HG02943 (cell line): ENCODE data around the gene SLC2A11.
"Not testable (repeated sequence)": the region's sequence is repeated elsewhere in the genome, so short reads cannot be mapped to it uniquely, and the experiment has no call there.

ENCODE experiments used
- ATAC-seq: cut with Tn5 transposase; IDR thresholded peaks from one replicate; pipeline ENCODE4 v1.9.1; 2021; ENCODE audit warnings: mild to moderate bottlenecking, low read depth, moderate library complexity; ENCODE audit not compliant: unreplicated experiment

The SLC2A11 gene

GRCh38 chr22:23845265-23846080, 12.2 kb upstream of the SLC2A11 start:
- no peak for ATAC-seq

- ATAC-seq, result no peak
These were observed 11.6 kb upstream of the SLC2A11 start for GRCh38 chr22:23846081-23846469.

- ATAC-seq, result no peak
These were observed 10.3 kb upstream of the SLC2A11 start for GRCh38 chr22:23847310-23847920.

- ATAC-seq, result no peak
These were observed 9.4 kb upstream of the SLC2A11 start for GRCh38 chr22:23847991-23848864.

GRCh38 chr22:23849009-23850006, 8.4 kb upstream of the SLC2A11 start:
- ATAC-seq, result no peak

GRCh38 chr22:23850136-23850611, 7.5 kb upstream of the SLC2A11 start:
- ATAC-seq, result peak; percentile 49

GRCh38 chr22:23856721-23857605, 712 bp upstream of the SLC2A11 start:
- ATAC-seq, result peak; percentile 39

GRCh38 chr22:23858484-23858815, 775 bp downstream of the SLC2A11 start:
- ATAC-seq, result no peak

- no peak for ATAC-seq
These were observed 1.5 kb downstream of the SLC2A11 start for GRCh38 chr22:23859201-23859600.

- not testable (repeated sequence) for ATAC-seq
These were observed 2.5 kb downstream of the SLC2A11 start for GRCh38 chr22:23860187-23860586.

- ATAC-seq, result no peak
These were observed 4.4 kb downstream of the SLC2A11 start for GRCh38 chr22:23862103-23862502.

- ATAC-seq, result not testable (repeated sequence)
These were observed 7.0 kb downstream of the SLC2A11 start for GRCh38 chr22:23864499-23865154.

- no peak for ATAC-seq
These were observed 10.9 kb downstream of the SLC2A11 start for GRCh38 chr22:23868580-23868979.

GRCh38 chr22:23874871-23875270, 17.2 kb downstream of the SLC2A11 start:
- no peak for ATAC-seq

GRCh38 chr22:23875801-23876200, 18.1 kb downstream of the SLC2A11 start:
- no peak for ATAC-seq

- ATAC-seq, result no peak
These were observed 19.9 kb downstream of the SLC2A11 start for GRCh38 chr22:23877566-23877965.

- no peak for ATAC-seq
These were observed 20.5 kb downstream of the SLC2A11 start for GRCh38 chr22:23878219-23878618.

- no peak for ATAC-seq
These were observed 24.7 kb downstream of the SLC2A11 start for GRCh38 chr22:23882370-23882769.
